Activated naive CD4-positive, alpha-beta T cell treated with anti-CD3 and anti-CD28 coated beads, Interleukin-2, amount 50 U/mL, for 16 hours (primary cell): ENCODE data around the gene RNF40.
A peak's percentile ranks its signal among the peaks of the same experiment; 100 is the strongest.
"Not testable (repeated sequence)": the region's sequence is repeated elsewhere in the genome, so short reads cannot be mapped to it uniquely, and the experiment has no call there.

Experiments used
- DNase-seq: peaks from one replicate; pipeline ENCODE4 v3.0.0-alpha.2; 2020

The RNF40 gene

GRCh38 chr16:30785126-30786106 lies 23.3 kb downstream of the RNF40 start:
- DNase-seq: no peak

DNA sequence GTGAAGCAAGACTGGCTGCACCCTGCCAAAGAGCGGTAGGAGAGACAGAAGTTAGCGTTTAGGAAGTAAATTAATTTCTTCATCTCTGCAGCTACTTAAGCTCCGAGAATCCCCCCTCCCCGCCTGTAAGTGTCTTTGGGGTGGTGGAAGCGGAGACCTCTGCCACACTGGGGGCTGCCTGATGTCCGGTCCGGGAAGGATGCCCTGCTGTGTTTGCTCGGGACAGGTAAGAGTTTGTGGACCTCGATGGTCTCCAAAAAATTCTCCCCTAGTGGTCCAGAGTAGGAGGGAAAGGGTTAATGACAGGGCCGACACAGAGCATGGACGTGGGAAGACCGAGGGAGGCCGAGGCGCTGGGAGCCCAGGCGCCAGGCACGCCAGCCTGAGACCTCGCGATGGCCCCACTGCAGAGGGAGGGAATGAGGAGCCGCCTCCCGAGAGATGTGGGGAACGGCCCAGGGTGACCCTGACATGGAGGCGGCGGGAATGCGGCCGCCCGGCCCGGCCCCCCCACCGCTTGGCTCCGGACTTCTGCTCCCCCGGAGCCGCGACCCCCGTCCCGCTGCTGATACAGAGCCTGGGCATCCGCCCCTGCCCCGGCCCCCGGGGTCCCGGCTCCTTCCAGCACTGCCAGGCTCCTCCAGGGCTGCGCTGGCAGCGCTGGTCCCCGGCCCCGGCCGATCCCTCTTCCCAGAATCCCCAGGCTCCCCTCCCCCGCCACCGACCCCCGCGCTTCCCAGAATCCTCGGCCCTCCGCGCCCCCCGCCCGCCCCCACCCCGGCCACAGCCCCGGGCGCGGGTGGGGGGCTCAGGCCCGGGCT lies 24.2 kb downstream of the RNF40 start:
- no peak for DNase-seq

- peak; percentile 45 for DNase-seq
These were observed 25.0 kb downstream of the RNF40 start, which contains the start of gene ZNF629 for GRCh38 chr16:30786936-30787612. Gene ZNF629 (minus strand): TSS chr16:30787205. CDS start chr16:30784482, 2,723 bp downstream.

DNA sequence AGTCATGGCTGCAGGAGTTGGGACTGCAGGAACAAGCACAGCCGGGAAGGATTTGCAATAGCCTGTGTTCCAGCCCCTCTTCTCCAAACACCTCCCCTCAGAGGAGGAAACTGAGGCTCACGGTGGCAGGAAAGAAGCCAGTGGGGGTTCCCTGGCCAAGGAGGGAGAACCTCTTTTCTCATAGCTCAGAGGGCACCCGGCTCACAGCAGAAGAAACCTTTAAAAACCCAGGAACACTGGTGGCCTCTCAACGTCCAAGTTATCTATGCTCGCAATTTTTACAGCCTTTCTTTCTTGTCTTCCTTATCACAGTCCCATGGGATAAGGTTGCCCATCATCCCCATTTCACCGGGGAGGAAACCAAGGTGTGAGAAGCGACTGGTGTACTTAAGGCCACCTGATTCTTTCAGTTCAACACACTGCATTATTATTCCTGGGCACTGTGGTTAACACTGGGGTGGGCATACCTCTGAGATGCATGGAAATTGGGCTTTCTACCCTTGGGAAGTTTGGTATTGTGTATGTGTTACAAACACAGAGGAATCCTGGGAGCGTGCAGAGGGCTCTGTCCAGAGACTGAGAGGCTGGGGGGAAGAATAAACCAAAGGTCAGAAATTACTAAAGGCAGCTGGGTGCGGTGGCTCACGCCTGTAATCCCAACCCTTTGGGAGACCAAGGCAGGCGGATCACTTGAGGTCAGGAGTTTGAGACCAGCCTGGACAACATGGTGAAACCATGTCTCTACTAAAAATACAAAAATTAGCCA lies 25.7 kb downstream of the RNF40 start:
- DNase-seq: no peak

- DNase-seq: no peak
These were observed 31.5 kb downstream of the RNF40 start for GRCh38 chr16:30793508-30794069.

DNA sequence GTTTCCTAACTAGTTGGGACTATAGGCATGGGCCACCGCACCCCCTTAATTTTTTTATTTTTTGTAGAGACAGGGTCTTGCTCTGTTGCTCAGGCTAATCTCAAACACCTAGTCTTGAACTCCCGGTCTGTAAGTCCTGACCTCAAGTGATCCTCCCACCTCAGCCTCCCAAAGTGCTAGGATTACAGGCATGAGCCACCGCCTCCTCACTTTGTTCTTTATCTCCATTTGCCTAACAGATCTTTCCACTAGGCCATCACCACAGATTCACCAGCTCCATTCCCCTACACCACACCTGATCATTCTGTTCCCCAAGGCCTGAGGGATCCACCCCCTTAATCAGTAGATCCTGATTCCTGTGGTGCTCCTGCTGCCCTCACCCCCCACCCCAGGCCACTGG lies 32.5 kb downstream of the RNF40 start:
- DNase-seq: no peak

- DNase-seq: no peak
These were observed 35.7 kb downstream of the RNF40 start for GRCh38 chr16:30797670-30798309.

GRCh38 chr16:30802936-30803335 lies 40.8 kb downstream of the RNF40 start:
- DNase-seq: no peak

- peak; percentile 26 for DNase-seq
These were observed 42.9 kb downstream of the RNF40 start for GRCh38 chr16:30805056-30805369.

- peak; percentile 66 for DNase-seq
These were observed 43.4 kb downstream of the RNF40 start for GRCh38 chr16:30805370-30806169.

DNA sequence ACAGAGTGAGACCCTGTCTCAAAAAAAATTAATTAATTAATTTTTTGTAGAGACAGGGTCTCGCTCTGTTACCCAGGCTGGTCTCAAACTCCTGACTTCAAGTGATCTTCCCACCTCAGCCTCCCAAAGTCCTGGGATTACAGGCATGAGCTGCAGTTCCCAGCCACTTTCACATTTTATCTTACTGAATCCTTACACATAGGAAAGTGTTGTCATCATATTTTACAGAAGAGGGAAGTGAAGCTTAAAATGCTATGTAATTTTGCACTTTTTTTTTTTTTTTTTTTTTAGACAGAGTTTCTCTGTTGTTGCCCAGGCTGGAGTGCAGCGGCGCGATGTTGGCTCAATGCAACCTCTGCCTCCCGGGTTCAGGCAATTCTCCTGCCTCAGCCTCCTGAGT lies 46.0 kb downstream of the RNF40 start:
- no peak for DNase-seq

DNA sequence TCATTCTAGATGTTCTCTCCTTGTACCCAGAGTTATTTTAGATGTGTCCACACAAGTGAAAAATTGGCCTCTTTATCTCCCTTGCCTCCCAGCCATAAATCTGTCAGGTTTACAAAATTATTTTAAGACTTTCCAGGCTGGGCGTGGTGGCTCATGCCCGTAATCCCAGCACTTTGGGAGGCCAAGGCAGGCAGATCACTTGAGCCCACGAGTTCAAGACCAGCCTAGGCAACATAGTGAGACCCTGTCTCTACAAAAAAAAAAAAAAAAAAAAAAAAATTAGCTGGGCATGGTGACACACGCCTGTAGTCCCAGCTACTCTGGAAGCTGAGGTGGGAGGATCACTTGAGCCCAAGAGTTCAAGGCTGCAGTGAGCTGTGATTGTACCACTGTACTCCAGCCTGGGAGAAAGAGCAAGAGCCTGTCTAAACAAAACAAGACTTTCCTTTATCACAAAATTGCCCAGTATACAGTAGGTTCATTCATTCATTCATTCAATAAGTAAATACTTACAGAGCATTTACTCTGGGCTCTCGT lies 46.8 kb downstream of the RNF40 start:
- not testable (repeated sequence) for DNase-seq

DNA sequence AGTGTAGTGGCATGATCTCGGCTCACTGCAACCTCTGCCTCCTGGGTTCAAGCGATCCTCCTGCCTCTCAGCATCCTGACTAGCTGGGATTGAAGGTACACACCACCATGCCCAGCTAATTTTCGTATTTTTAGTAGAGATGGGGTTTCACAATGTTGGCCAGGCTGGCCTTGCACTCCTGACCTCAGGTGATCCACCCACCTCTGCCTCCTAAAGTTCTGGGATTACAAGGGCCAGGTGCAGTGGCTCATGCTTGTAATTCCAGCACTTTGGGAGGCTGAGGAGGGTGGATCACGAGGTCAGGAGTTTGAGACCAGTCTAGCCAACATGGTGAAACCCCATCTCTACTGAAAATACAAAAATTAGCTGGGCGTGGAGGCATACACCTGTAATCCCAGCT lies 47.6 kb downstream of the RNF40 start:
- not testable (repeated sequence) for DNase-seq

- DNase-seq: no peak
These were observed 51.7 kb downstream of the RNF40 start for GRCh38 chr16:30813821-30814189.

GRCh38 chr16:30816769-30817168 lies 54.6 kb downstream of the RNF40 start:
- DNase-seq: no peak

GRCh38 chr16:30820952-30821421 lies 58.9 kb downstream of the RNF40 start:
- DNase-seq: no peak

DNA sequence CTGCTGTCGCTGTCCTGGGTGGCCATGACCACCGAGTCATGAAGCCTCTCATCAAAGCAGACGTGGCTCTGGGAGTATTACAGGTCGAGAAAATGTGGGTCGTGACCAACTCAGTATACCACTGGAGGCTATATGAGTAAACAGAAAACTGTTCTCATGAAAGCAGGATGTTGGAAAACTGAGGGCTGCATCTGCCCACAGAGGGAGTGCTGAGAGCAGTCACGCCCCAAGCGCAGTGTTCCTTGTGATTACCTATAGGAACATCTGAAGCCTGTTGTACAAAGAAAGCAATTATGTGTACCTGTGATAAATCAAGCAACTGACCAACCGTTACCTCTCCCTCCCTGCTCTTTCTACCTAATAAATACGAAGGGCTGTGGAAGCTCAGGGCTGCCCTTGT lies 59.3 kb downstream of the RNF40 start:
- DNase-seq: not testable (repeated sequence)

DNA sequence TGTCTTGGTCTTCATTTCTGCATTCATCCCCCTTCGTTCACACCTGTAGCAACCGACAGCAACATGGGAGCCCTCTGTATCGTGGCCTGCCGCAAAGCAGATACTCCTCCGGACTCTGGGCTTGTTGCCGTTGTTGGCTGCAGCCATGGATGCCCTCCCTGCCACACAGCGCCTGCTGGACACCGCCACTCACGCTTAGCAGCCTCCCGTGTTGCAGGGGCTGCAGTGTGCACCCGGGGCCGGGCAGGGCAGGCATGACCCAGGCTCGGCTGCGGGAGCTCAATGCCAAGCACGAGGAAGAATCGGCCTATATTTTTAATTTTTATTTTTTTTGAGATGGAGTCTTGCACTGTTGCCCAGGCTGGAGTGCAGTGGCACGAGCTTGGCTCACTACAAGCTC lies 59.8 kb downstream of the RNF40 start:
- no peak for DNase-seq
